ENCODE measurements around the gene XPO6. TPM values are rescaled to one million over a fixed set of nuclear protein-coding genes. Genes with fewer than 3 reads are reported as not detected.
A peak's percentile ranks its signal among the peaks of the same experiment; 100 is the strongest.

The XPO6 gene
- total and polyA plus RNA-seq, 4 donors, result 28.0 to 103 (median 86.8) TPM

DNA sequence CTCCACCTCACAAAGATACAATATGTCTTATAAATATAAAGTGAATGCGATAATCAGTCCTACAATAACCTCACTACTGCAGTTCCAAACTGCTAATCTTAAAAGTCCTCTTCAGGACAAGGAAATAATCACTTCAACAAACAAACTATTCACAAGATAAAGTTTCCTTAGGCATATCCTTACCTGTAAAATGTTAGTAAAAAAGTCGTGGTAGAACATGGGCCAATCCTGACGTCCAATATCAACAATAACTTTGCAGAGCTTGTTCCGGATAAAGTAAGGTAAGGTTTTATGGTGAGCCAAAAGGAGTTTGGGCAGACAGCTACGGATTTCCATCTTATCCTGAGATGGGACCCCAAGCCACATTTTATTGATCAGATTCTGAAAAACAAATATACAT lies 36.0 kb downstream of the XPO6 start:
- Histone ChIP-seq H3K36me3 (ENCODE audit: control insufficient read depth in 1 of 2, insufficient read depth in 2 of 2, low read length in 1 of 2) (peaks cover 1 to 4% of the 10 kb centered on the region in 2 donors), H3K27ac (ENCODE audit: low read depth in 1 of 2, low read length in 2 of 2) (no peak overlapping the region), H3K4me3 (ENCODE audit: low read length in 2 of 2) (no peak overlapping the region), H3K9me3 (ENCODE audit: control insufficient read depth, low read length) (no peaks in the 10 kb centered on the region), H3K27me3 (ENCODE audit: control insufficient read depth in 1 of 2, insufficient read depth in 2 of 2, low read length in 1 of 2) (no peaks in the 10 kb centered on the region), H3K4me1 (ENCODE audit: control insufficient read depth in 1 of 2, insufficient read depth in 2 of 2, low read length in 2 of 2) (peaks cover 0 to 2% of the 10 kb centered on the region in 2 donors)
- 70 to 73% methylated on average over 5 of the region's 5 CpGs for WGBS, 2 donors
- ATAC-seq (ENCODE audit: low FRiP score) (no peak), DNase-seq (no peak)
- intact Hi-C loops (cut with DNase I), result no loop called here

GRCh38 chr16:28172336-28172735 lies 39.4 kb downstream of the XPO6 start:
- peaks cover 4 to 7% of the 10 kb centered on the region in 2 donors for H3K36me3 ChIP-seq (ENCODE audit: control insufficient read depth in 1 of 2, insufficient read depth in 2 of 2, low read length in 1 of 2)
- no peak overlapping the region for H3K27ac ChIP-seq (ENCODE audit: low read depth in 1 of 2, low read length in 2 of 2)
- H3K27me3 ChIP-seq (ENCODE audit: control insufficient read depth in 1 of 2, insufficient read depth in 2 of 2, low read length in 1 of 2), result no peaks in the 10 kb centered on the region
- H3K4me3 ChIP-seq (ENCODE audit: low read length in 2 of 2), result no peak overlapping the region
- intact Hi-C loops (cut with DNase I), result no loop called here
- ATAC-seq (ENCODE audit: low FRiP score) (no peak), DNase-seq (no peak)
- no peaks in the 10 kb centered on the region for H3K4me1 ChIP-seq (ENCODE audit: control insufficient read depth in 1 of 2, insufficient read depth in 2 of 2, low read length in 2 of 2)
- 77 to 83% methylated on average over 9 of the region's 9 CpGs for WGBS, 2 donors
- no peaks in the 10 kb centered on the region for H3K9me3 ChIP-seq (ENCODE audit: control insufficient read depth, low read length)

- ATAC-seq (ENCODE audit: low FRiP score), result no peak
- peaks cover 4 to 8% of the 10 kb centered on the region in 2 donors for H3K36me3 ChIP-seq (ENCODE audit: control insufficient read depth in 1 of 2, insufficient read depth in 2 of 2, low read length in 1 of 2)
These were observed 39.9 kb downstream of the XPO6 start for GRCh38 chr16:28171816-28172215.

GRCh38 chr16:28168991-28169554 lies 42.7 kb downstream of the XPO6 start:
- Histone ChIP-seq H3K4me1 (ENCODE audit: control insufficient read depth in 1 of 2, insufficient read depth in 2 of 2, low read length in 2 of 2) (no peaks in the 10 kb centered on the region), H3K36me3 (ENCODE audit: control insufficient read depth in 1 of 2, insufficient read depth in 2 of 2, low read length in 1 of 2) (peaks cover 6 to 12% of the 10 kb centered on the region in 2 donors), H3K4me3 (ENCODE audit: low read length in 2 of 2) (no peak overlapping the region), H3K9me3 (ENCODE audit: control insufficient read depth, low read length) (no peaks in the 10 kb centered on the region), H3K27me3 (ENCODE audit: control insufficient read depth in 1 of 2, insufficient read depth in 2 of 2, low read length in 1 of 2) (no peaks in the 10 kb centered on the region), H3K27ac (ENCODE audit: low read depth in 1 of 2, low read length in 2 of 2) (no peak overlapping the region)
- DNase-seq (no peak), ATAC-seq (ENCODE audit: low FRiP score) (no peak)
- intact Hi-C loops (cut with DNase I), result no loop called here
- WGBS, 2 donors, result 91 to 93% methylated on average over 6 of the region's 6 CpGs

More at GRCh38 chr16:28171816-28172215, 39.9 kb downstream of the XPO6 start:
- intact Hi-C loops (cut with DNase I), result no loop called here
- no peak overlapping the region for H3K27ac ChIP-seq (ENCODE audit: low read depth in 1 of 2, low read length in 2 of 2)
- H3K4me1 ChIP-seq (ENCODE audit: control insufficient read depth in 1 of 2, insufficient read depth in 2 of 2, low read length in 2 of 2), result no peaks in the 10 kb centered on the region
- DNase-seq, result no peak
- no peak overlapping the region for H3K4me3 ChIP-seq (ENCODE audit: low read length in 2 of 2)
- 55 to 63% methylated on average over 2 of the region's 2 CpGs for WGBS, 2 donors
- H3K9me3 ChIP-seq (ENCODE audit: control insufficient read depth, low read length), result no peaks in the 10 kb centered on the region
- H3K27me3 ChIP-seq (ENCODE audit: control insufficient read depth in 1 of 2, insufficient read depth in 2 of 2, low read length in 1 of 2), result no peaks in the 10 kb centered on the region

DNA sequence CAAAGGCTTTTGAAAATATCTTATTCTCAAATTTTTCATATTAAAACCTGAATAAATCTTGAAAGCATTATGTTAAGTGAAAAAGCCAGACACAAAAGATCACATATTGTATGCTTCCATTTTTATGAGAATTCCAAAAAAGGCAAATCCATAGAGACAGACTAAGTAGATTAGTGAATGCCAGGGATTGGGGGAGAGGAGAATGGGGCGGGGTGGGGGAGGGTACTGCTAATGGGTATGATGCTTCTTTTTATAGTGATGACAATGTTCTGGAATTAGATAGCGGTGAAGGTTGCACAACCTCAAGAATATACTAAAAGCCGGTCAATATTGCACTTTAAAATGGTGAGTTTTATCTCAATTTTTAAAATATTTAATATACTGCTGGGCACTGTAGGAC lies 44.0 kb downstream of the XPO6 start:
- ATAC-seq (ENCODE audit: low FRiP score) (no peak), DNase-seq (no peak)
- H3K36me3 ChIP-seq (ENCODE audit: control insufficient read depth in 1 of 2, insufficient read depth in 2 of 2, low read length in 1 of 2), result peaks cover 6 to 12% of the 10 kb centered on the region in 2 donors
- H3K9me3 ChIP-seq (ENCODE audit: control insufficient read depth, low read length), result no peaks in the 10 kb centered on the region
- no peak overlapping the region for H3K4me3 ChIP-seq (ENCODE audit: low read length in 2 of 2)
- H3K4me1 ChIP-seq (ENCODE audit: control insufficient read depth in 1 of 2, insufficient read depth in 2 of 2, low read length in 2 of 2), result no peaks in the 10 kb centered on the region
- intact Hi-C loops (cut with DNase I), result no loop called here
- H3K27ac ChIP-seq (ENCODE audit: low read depth in 1 of 2, low read length in 2 of 2), result no peak overlapping the region
- 96% methylated on average over 3 of the region's 3 CpGs for WGBS, 2 donors
- H3K27me3 ChIP-seq (ENCODE audit: control insufficient read depth in 1 of 2, insufficient read depth in 2 of 2, low read length in 1 of 2), result no peaks in the 10 kb centered on the region

DNA sequence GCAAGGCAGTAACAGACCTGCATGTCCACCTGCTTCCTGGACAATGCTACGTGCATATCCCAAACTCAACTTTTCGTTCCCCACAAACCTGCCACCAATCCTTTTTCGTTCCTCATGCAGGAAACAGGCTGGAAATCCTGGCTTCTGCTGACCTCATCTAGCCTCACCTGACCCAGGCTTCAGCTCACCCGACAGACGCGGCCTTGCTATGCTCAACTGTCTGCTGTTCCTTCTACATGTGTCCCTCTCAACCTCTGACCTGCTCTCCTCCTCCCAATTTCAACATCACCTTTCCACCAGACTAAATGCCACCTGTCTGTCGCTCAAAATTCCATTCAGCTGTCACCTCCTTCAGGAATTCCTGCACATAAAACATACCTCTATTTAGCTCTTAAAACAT lies 44.5 kb downstream of the XPO6 start:
- no peak for DNase-seq
- 97 to 98% methylated on average over 7 of the region's 7 CpGs for WGBS, 2 donors
- no peaks in the 10 kb centered on the region for H3K9me3 ChIP-seq (ENCODE audit: control insufficient read depth, low read length)
- peaks cover 6 to 12% of the 10 kb centered on the region in 2 donors for H3K36me3 ChIP-seq (ENCODE audit: control insufficient read depth in 1 of 2, insufficient read depth in 2 of 2, low read length in 1 of 2)
- H3K4me1 ChIP-seq (ENCODE audit: control insufficient read depth in 1 of 2, insufficient read depth in 2 of 2, low read length in 2 of 2), result no peaks in the 10 kb centered on the region
- intact Hi-C loops (cut with DNase I), result no loop called here
- H3K27me3 ChIP-seq (ENCODE audit: control insufficient read depth in 1 of 2, insufficient read depth in 2 of 2, low read length in 1 of 2), result no peaks in the 10 kb centered on the region
- H3K4me3 ChIP-seq (ENCODE audit: low read length in 2 of 2), result no peak overlapping the region
- no peak overlapping the region for H3K27ac ChIP-seq (ENCODE audit: low read depth in 1 of 2, low read length in 2 of 2)
- ATAC-seq (ENCODE audit: low FRiP score), result no peak

DNA sequence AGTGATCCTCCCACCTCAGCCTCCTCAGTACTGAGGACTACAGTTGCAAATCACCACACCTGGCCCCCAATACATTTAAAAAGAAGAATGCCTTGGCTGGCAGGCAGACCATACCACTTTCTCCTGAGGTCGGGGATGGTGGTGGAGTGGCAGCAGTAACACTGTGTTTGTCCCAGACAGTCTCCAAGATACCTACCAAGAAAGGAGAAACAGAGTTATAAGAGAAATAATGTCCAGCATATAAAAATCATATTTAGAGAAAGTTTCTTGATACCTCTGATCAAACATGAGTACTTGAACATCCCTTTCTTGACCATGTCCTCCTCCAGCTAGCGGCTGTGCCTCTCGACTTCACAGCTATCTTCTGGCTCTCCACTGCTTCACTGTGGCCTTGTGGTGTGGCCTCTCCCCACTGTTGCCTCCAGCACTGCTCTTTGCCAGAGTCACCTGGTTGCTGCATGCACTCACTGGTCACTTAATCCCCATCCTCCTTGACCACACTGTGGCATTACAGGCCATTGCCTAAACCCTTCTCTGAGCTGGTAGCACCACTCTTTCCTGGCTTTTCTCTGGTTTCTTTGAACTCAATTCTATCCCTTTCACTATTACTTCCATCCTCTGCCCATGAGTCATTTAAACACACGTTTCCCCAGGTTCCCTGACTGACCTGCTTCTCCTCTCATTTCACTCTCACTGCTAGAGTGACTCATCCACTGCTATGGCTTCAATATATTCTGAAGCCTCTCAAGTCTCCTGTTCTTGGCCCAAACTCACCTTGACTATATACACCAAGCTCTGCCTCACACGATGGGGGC lies 45.2 kb downstream of the XPO6 start:
- 90 to 93% methylated on average over 5 of the region's 5 CpGs for WGBS, 2 donors
- DNase-seq (no peak), ATAC-seq (ENCODE audit: low FRiP score) (no peak)
- H3K27ac ChIP-seq (ENCODE audit: low read depth in 1 of 2, low read length in 2 of 2), result no peak overlapping the region
- H3K4me1 ChIP-seq (ENCODE audit: control insufficient read depth in 1 of 2, insufficient read depth in 2 of 2, low read length in 2 of 2), result no peaks in the 10 kb centered on the region
- peaks cover 6 to 12% of the 10 kb centered on the region in 2 donors for H3K36me3 ChIP-seq (ENCODE audit: control insufficient read depth in 1 of 2, insufficient read depth in 2 of 2, low read length in 1 of 2)
- intact Hi-C loops (cut with DNase I), result no loop called here
- H3K27me3 ChIP-seq (ENCODE audit: control insufficient read depth in 1 of 2, insufficient read depth in 2 of 2, low read length in 1 of 2), result no peaks in the 10 kb centered on the region
- no peaks in the 10 kb centered on the region for H3K9me3 ChIP-seq (ENCODE audit: control insufficient read depth, low read length)
- H3K4me3 ChIP-seq (ENCODE audit: low read length in 2 of 2), result no peak overlapping the region

DNA sequence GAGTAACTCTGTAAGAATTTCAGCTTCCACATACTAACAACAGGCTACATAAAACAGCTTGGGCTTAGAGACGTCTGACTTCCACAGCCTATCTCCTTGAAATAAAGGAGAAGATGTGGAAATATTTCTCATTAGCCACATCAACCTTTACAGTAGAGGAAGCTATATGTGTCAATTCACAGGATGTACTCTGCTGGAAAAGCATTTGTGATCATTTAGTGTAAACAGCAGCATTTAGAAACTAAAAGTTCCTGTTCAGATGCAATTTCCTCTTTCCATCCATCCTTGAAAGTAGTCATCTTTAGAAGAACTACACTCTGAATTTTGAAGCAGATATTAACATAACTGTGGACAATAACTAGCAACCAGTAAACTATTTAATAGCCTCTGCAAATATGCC lies 46.2 kb downstream of the XPO6 start:
- Histone ChIP-seq H3K4me1 (ENCODE audit: control insufficient read depth in 1 of 2, insufficient read depth in 2 of 2, low read length in 2 of 2) (no peaks in the 10 kb centered on the region), H3K9me3 (ENCODE audit: control insufficient read depth, low read length) (no peaks in the 10 kb centered on the region), H3K4me3 (ENCODE audit: low read length in 2 of 2) (no peak overlapping the region), H3K36me3 (ENCODE audit: control insufficient read depth in 1 of 2, insufficient read depth in 2 of 2, low read length in 1 of 2) (peaks cover 6 to 12% of the 10 kb centered on the region in 2 donors), H3K27me3 (ENCODE audit: control insufficient read depth in 1 of 2, insufficient read depth in 2 of 2, low read length in 1 of 2) (no peaks in the 10 kb centered on the region), H3K27ac (ENCODE audit: low read depth in 1 of 2, low read length in 2 of 2) (no peak overlapping the region)
- no peak for ATAC-seq (ENCODE audit: low FRiP score)
- 83 to 92% methylated on average over 1 of the region's 1 CpG for WGBS, 2 donors
- DNase-seq, result no peak
- intact Hi-C loops (cut with DNase I), result no loop called here

- Histone ChIP-seq H3K4me3 (ENCODE audit: low read length in 2 of 2) (no peak overlapping the region), H3K27me3 (ENCODE audit: control insufficient read depth in 1 of 2, insufficient read depth in 2 of 2, low read length in 1 of 2) (no peaks in the 10 kb centered on the region), H3K9me3 (ENCODE audit: control insufficient read depth, low read length) (no peaks in the 10 kb centered on the region), H3K27ac (ENCODE audit: low read depth in 1 of 2, low read length in 2 of 2) (peak overlapping the region in 1 of 2 donors; percentile 58), H3K4me1 (ENCODE audit: control insufficient read depth in 1 of 2, insufficient read depth in 2 of 2, low read length in 2 of 2) (no peaks in the 10 kb centered on the region), H3K36me3 (ENCODE audit: control insufficient read depth in 1 of 2, insufficient read depth in 2 of 2, low read length in 1 of 2) (peaks cover 6 to 7% of the 10 kb centered on the region in 2 donors)
- intact Hi-C loops (cut with DNase I), result no loop called here
- WGBS, 2 donors, result 0 to 5% methylated on average over 2 of the region's 2 CpGs
- DNase-seq (no peak), ATAC-seq (ENCODE audit: low FRiP score) (peak; percentile 73)
These were observed 47.6 kb downstream of the XPO6 start for GRCh38 chr16:28164140-28164539.
